ENCODE measurements around the gene HS3ST2.
"Not testable (repeated sequence)": the region's sequence is repeated elsewhere in the genome, so short reads cannot be mapped to it uniquely, and the experiment has no call there.

Gene HS3ST2

DNA sequence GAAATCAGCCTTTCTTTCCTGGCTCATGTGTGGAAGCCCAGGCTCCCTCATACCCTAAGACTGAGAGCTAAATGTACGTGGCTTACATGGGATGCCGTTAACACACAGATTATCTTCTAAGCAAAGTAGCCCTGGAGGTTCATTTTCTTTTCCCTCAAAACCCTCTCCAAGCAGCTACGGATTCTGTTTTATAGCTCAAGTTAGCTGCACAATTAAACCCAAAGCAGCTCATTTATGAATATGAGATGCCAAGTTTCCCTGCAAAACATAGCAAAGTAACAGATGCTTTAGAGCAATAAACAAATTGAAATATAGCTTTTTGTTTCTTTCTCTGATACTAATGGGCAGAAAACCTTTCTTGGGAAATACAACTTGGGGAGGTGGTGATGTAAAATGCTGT, 72.0 kb downstream of the HS3ST2 start:
- no peak for DNase-seq

DNA sequence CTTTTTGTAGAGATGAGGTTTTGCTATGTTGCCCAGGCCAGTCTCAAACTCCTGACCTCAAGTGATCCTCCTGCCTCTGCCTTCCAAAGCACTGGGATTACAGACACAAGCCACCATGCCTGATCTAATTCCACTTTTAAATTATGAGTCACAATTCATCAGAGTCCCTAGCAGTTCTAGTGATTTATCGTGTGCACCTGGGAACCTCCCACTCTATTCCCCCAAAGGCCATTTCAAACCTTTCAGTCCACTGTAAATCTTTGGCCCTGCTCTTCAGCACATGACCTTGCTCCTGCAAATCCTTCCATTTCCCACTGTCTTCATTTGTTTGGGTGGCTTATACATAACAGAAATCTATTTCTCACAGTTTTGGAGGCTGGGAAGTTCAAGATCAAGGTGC, 73.0 kb downstream of the HS3ST2 start:
- no peak for DNase-seq

DNA sequence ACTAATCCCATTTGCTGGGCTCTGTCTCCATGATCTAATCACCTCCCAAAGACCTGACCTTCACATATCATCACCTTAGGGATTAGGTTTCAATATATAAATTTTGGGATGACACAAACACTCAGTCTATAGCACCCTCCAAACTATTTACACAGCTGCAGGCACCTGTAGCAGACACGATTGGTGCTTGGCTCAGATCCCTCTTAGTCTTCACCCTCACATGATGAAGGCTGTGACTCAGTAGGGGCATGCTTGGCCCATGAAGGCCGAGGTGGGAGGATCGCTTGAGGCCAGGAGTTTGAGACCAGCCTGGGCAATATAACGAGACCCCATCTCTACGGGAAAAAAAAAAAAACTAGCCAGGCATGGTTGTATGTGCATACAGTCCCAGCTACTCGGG, 73.5 kb downstream of the HS3ST2 start:
- no peak for DNase-seq

DNA sequence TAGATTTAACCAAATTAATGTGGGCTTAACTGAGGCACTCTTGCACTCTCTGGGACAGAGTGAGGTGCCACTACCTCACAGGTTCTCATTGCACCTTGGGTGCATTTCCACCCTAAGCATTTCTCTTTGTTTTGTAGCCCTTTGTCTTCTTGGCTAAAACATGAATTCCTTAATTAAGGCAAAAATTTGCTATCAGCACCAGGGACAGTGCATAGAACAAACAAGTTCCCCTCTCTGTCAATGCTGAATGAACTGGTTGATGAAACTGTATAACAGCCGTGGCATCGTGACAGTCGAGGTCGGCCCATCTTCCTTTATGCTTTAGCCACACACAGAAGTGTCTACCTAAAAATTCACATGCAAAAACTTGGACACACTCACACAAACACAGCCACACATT, 74.8 kb downstream of the HS3ST2 start:
- no peak for DNase-seq

DNA sequence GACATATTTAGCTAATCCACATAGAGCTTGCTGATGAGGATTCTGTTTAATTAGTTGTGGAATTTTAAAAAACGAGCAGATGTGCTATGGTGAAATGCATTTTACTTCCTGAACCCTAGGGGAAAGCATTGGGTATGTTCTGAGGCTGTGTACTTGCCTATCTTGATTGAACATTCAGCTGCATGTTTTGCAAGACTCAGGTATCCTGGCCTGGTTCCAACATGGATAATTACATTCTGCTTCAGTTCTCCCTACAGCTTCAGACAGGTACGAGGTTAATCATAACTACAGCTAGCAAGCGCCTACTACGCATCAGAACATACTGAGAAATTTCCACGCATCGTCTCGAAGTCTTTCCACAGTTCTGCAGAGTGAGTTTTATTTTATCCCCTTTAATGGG, 77.0 kb downstream of the HS3ST2 start:
- DNase-seq: no peak

DNA sequence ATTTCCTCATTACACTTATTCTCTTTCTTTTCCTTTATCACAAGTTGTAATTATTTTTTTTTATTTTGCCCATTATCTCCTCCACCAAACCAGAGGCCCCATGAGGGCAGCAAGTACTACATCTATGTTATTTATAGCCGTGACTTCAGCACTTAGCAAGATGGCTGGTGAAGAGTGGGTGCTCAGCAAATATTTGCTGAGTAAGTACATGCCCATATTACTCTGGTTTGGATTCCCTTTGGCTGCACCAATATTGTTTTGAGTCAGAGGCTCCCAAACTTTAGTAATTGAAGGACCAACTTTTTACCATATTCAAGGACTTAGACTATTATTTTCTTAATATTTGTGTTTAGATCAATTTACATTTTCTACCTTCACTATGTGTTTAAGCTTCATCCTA, 83.2 kb downstream of the HS3ST2 start:
- DNase-seq: no peak

DNA sequence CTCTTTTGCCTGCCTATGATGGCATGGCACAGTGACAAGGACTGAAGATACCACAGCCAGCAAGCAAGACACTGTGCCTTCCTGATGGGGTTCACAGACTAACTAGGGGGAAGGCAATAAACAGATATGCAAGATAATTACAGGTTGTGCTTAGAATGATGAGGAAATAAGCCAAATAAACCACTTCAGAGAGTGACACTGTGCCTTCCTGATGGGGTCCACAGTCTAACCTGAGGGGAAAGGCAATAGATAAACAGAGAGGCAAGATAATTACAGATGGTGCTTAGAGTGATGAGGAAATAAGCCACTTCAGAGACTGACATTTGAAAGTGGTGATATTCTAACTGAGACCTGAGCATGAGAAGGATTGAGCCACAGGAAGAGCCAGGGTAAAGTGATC, 84.2 kb downstream of the HS3ST2 start:
- DNase-seq: no peak

DNA sequence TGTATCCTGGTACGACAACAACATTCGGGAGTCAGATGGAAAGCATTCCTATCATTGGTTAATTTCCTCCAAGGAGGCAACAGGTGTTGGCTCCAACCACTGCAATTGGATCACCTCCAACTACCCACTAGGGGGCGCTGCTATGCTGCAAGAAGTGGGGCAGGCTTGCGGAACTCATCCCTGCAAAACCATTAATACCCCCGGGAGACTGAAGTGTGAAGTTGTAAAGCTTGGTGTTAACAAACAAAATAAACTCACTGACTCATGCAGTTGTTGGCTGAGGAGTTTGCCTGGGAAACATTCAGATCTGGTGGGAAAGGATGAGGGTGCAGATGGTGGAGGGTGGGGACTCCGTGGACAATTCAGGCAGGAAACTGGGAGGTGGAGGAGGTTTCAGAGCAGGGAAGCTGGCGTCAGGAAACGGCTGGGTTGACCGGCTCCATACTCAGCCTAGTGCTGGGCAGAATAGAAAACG, 84.9 kb downstream of the HS3ST2 start:
- peak; percentile 38 for DNase-seq

DNA sequence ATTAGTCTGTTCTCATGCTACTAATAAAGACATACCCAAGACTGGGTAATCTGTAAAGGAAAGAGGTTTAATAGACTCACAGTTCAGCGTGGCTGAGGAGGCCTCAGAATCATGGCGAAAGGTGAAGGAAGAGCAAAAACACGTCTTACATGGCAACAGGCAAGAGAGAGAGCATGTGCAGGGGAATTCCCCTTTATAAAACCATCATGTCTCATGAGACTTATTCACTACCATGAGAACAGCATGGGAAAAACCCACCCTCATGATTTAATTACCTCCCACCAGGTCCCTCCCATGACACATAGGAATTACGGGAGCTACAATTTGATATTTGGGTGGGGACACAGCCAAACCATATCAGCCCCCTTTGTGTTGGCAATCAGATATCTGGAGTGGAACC, 85.6 kb downstream of the HS3ST2 start:
- not testable (repeated sequence) for DNase-seq

DNA sequence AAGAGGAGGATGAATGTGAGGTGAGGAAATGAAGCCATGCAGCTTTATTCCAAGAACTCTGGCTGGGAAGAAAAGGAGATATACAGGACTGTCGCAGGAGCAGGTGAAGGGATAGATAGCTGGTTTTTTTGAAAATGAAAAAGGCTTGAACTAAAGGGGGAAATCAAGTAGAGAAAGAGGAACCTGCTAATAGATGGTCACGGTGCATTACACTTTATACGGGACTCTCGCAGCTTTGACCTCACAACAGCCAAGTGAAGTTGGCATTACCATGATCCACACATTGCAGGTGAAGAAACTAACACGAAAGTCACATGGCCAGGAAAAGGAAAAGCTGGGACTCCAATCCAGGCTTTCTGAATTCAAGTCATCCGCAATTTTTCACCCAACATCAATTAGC, 86.9 kb downstream of the HS3ST2 start:
- no peak for DNase-seq

DNA sequence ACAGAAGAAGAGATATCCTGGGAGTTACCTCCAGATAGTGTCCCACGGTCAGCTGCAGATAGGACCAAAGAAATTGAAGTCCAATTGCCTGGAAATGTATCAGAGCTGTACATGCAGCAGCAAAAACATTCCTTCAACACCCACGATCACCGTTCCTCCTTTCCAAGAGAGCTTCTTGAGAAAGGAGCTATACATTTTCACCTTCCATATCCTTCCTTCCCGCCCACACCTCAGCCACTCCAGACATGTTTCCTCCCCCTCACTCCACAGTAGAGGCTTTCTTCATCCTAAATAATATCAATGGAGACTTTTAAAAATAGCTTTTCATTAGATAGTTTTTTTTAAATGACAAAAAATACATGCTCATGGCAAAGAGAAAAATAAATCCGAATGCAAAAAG, 87.6 kb downstream of the HS3ST2 start:
- DNase-seq: no peak

DNA sequence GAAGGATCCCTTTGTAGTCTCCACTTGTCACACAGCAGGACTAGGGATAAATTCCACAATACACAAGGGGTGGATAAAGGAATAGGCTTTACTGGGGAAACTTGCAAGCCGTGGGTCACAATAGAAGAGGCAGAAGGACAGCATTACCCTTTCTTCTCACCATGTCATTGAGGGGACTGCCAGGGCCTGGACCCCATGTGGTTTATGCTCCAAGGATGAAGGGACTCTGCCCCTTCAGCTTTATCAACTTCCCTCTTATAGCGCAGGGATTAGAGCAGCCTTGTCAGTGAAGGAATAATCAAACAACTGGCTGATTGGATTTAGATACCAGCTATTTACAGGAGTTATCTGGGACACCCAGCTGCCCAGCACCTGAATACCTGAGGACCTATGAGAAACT, 89.8 kb downstream of the HS3ST2 start:
- DNase-seq: no peak

DNA sequence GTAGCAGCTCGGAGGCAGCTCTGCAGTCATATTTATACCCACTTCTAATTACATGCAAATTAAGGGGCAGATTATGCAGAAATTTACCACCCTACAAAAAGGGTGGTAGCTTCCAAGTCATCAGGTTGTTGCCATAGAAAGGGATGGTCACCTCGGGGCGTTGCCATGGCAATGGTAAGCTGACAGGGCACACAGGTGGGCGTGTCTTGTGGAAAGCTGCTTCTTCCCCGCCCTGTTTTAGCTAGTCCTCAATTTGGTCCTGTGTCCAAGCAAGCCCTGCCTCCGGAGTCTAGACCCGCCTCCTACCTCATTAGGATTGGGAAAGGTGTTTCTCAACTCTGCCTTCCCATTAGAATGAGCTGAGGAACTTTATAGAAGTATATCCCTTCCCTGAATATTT, 98.7 kb downstream of the HS3ST2 start:
- DNase-seq: no peak

DNA sequence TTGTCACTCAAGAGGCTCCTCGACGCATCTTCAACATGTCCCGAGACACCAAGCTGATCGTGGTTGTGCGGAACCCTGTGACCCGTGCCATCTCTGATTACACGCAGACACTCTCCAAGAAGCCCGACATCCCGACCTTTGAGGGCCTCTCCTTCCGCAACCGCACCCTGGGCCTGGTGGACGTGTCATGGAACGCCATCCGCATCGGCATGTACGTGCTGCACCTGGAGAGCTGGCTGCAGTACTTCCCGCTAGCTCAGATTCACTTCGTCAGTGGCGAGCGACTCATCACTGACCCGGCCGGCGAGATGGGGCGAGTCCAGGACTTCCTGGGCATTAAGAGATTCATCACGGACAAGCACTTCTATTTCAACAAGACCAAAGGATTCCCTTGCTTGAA, 101.0 kb downstream of the HS3ST2 start:
- no peak for DNase-seq

DNA sequence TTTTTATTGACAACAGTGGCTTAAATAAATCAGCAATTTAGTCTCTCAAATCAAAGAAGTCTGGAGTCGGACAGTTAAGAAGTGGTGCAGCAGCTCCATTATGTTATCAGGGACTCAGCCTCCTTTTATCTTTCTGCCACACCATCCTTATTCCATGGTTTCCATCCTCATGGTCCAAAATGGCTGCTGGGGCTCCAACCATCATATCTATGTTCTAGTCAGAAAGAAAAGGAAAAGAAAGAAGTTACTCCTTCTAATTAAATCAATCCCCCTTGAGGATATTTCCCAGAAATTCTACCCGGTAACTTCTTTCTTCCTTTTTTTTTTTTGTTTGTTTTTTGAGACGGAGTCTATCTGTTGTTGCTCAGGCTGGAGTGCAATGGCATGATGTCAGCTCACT, 109.5 kb downstream of the HS3ST2 start:
- no peak for DNase-seq

DNA sequence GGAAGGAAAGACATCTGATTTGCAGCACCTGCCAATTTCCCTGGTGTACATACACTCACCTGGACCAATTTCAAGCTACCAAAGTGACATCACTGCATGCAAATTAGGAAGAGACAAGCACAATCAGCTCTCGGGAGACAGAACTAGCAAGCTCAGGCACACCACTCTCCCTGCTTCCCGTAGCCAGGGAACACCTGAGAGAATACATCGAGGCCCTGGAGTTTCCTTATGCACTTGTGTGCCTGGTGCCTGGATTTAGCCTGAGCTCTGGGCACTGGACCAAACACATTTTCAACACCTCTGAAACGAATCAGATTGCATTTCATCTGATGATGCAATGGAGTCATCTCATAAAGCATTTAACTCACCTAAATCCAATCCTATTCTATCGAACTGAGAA, 110.5 kb downstream of the HS3ST2 start:
- no peak for DNase-seq

DNA sequence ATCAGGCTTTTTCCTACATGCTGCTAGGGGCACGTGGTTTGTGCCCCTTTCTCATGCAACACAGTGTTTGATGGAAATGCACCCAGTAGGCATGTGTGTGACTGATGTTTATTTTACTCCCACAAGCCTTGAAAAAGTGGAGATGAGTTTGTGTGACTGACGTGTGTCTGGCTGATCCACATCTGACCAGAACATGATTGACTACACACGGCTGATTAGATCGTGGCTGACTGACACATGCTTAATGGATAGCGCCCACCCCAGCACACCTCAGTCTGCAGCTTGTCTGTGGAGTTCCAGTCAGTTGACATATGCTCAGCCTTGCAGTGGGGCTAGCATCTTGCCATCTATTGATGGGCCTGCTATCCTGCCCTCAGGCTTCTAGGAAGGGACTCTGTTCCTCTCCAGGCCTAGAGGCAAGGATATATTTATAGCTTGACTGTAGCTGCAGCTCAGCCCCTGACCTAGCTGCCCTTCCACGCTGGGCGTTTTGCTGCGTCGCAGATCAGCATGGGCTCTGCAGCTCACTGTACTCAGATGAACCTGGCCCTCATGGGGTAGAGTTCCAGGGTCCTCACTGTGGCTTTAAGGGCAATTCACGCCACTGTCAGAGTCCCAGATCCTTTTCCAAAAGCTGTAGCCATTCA, 112.3 kb downstream of the HS3ST2 start:
- DNase-seq: no peak

DNA sequence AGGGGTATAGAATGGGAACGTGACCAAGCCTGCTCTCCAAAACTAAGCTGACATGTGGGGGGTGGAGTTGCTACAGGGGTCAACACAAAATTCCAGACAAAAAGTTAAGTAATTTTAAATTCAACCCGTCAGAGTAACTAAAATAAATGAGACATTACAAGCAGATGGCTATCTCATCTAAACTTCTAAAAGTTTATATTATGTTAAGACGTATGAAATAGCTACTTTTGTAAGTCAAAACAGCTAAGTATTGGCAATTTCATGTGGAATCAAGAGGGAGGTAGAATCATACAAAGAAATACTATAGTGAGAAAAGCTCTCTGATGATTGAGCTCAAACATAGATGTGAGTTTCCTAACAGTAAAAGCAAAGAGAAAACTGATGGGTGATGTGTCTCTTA, 113.3 kb downstream of the HS3ST2 start:
- DNase-seq: no peak

DNA sequence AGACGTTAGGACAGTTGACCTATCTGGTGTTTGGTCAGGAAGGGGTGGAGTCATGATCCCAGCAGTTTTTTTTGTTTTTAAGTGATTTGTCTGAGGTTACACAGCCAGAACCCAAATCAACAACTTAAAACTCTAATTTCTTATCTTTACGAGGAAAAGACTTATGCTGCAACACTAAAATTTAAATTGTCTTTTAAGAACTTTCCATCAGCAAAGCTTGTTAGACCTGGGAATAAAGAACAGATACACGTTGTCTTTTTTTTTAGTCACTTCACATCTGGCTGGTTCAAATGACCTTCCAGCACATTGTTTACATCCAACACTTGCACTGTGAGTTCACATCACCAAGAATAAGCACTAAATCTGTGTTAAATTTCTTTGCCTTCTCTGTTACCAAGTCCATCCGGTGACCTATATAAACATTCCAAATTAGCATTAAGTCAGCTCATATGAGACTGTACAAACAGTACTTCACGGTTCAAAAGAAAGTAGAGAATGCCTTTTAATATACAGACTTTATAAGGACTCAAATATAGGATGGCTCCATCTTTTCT, 115.0 kb downstream of the HS3ST2 start:
- DNase-seq: no peak

DNA sequence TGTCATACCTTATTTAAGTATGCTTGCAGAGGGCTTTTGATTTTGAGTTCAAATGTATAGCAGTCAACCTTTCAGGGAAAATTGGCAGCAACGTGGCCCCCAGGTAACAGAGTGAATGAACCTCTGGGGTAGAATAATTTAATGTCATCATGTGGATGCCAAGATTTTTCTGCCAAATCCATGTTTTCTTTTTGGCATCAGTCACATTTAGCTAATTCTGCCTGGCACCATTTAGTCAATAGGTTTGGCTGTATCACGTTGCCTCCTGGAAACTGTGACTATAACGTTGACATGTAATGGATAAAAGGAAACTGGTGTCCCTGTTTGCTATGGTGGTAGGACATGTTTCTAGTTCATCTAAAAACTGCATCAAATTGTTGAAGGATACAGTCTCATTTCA, 115.5 kb downstream of the HS3ST2 start:
- no peak for DNase-seq

DNA sequence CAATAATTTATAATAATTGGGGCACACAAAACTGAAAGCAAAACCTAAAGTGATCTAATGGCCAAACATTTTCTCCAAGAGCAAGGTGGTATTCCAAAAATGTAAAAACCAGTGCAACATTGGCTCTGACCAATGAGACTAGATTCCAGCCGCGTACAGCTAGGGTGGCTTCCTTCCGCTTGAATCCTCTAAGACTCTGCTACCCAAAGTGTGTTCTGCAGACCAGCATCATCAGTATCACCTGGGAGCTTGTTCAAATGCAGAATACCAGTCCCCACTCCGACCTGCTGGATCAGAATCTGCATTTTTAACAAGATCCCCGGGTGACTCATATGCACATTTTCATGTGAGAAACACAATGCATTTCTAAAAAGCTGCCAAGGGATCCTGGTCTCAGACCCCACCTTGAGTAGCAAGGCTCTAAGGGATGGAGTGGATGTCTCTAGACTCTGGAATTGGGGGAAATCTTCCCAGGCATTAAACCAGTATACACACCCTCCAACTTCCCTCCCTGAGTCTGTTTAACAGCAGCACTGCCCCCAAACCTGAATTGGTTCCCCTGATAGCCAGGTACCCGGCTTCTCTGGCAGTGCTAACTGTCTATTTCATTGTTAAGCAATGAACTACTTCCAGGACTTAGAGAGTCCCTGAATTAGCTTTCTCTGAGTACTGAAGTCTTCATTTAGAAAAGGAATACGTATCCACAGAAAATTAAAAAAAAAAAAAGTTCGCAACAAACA, 118.2 kb downstream of the HS3ST2 start:
- DNase-seq: no peak

DNA sequence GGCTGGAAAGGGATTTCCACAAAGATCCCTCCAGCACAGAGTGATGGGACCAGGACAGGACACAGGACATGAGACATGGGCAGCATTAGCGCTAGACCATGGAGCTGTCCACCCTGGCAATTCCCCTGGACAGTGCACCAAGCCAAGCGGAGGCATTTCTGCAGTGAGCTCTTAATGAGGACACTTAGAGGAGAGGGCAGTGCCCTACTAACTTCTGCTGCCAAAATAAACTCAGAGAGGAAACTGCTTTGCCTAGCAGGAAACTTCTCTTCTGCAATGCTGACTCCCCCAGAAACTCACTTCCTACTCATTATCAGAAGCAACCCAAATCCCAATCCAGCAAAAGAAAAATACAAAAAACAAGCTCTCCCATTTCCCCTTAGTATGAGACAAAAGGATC, 119.2 kb downstream of the HS3ST2 start:
- DNase-seq: no peak

DNA sequence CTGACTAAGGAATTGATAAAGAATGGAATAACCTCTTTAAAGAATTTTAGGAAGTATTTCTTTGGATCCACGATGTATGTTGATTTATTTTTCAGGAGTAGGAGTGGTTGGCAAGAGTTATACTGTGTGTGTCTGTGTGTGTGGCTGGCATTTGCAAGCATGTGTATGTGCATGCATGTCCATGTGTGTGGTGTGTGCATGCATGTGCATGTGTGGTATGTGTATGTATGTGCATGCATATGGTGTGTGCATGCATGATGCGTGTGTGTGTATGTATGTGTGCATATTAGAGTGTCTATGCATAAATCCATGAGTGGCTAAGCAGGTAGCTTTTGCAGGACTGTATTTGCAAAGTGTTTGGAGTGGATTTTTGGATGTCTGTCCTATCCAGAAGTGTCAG, 120.8 kb downstream of the HS3ST2 start:
- DNase-seq: no peak

DNA sequence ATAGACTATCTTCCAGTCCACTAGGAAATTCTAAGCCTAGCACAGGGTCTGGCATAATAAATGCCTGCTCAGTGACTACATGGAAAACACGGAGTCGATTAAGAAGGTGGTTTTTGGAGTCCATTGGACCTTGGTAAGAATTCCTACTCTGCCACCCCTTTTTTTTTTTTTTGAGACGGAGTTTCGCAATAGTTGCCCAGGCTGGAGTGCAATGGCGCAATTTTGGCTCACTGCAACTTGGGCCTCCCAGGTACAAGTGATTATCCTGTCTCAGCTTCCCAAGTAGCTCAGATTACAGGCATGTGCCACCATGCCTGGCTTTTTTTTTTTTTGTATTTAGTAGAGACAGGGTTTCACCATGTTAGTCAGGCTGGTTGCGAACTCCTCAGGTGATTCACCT, 123.2 kb downstream of the HS3ST2 start:
- DNase-seq: no peak

DNA sequence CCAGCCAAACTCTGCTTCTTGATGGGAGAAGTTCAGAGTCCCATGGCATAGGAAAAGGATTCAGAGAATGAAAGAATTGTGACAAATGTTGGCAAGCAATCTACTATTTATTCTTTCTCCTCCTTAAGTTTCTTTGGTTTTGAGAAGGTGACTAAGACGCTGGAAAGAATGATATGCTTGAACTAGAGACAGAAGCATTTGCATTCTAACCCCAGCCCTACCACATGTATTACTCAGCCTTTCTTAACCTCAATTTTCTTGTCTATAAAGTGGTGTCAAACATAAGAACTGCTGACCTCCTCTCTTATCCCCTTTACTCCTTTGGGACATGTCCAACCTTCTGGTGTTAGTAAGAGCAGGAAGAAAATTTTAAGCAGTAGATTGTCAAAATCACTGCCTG, 124.7 kb downstream of the HS3ST2 start:
- no peak for DNase-seq
